ENCODE results near the gene SLC9A2.

SLC9A2 gene

GRCh38 chr2:102618452-102619413 lies 620 bp upstream of the SLC9A2 start:
- no peak for DNase-seq (ENCODE audit: low spot score)
- no peak for FAIRE-seq

GRCh38 chr2:102620332-102620731 lies 979 bp downstream of the SLC9A2 start:
- DNase-seq (ENCODE audit: low spot score): no peak
- FAIRE-seq: no peak

- FAIRE-seq: no peak
These were observed 2.3 kb downstream of the SLC9A2 start for GRCh38 chr2:102621630-102622029.

GRCh38 chr2:102622646-102623045 lies 3.3 kb downstream of the SLC9A2 start:
- DNase-seq (ENCODE audit: low spot score) (no peak), FAIRE-seq (no peak)

More at GRCh38 chr2:102621630-102622029, 2.3 kb downstream of the SLC9A2 start:
- DNase-seq (ENCODE audit: low spot score): no peak

GRCh38 chr2:102630458-102630857 lies 11.1 kb downstream of the SLC9A2 start:
- no peak for FAIRE-seq
- no peak for DNase-seq (ENCODE audit: low spot score)

GRCh38 chr2:102632380-102633175 lies 13.2 kb downstream of the SLC9A2 start:
- FAIRE-seq: no peak
- DNase-seq (ENCODE audit: low spot score): no peak

GRCh38 chr2:102634831-102635241 lies 15.5 kb downstream of the SLC9A2 start:
- FAIRE-seq (no peak), DNase-seq (ENCODE audit: low spot score) (no peak)

- no peak for FAIRE-seq
- no peak for DNase-seq (ENCODE audit: low spot score)
These were observed 16.0 kb downstream of the SLC9A2 start for GRCh38 chr2:102635317-102635716.

GRCh38 chr2:102636283-102636907 lies 17.0 kb downstream of the SLC9A2 start:
- FAIRE-seq: no peak
- DNase-seq (ENCODE audit: low spot score): no peak

GRCh38 chr2:102637358-102637757 lies 18.0 kb downstream of the SLC9A2 start:
- DNase-seq (ENCODE audit: low spot score) (no peak), FAIRE-seq (no peak)

- no peak for DNase-seq (ENCODE audit: low spot score)
- no peak for FAIRE-seq
These were observed 20.1 kb downstream of the SLC9A2 start for GRCh38 chr2:102639429-102639828.

- no peak for DNase-seq (ENCODE audit: low spot score)
- no peak for FAIRE-seq
These were observed 32.8 kb downstream of the SLC9A2 start for GRCh38 chr2:102652126-102652525.

GRCh38 chr2:102657770-102658169 lies 38.4 kb downstream of the SLC9A2 start:
- no peak for FAIRE-seq
- no peak for DNase-seq (ENCODE audit: low spot score)

- no peak for FAIRE-seq
- DNase-seq (ENCODE audit: low spot score): no peak
These were observed 40.7 kb downstream of the SLC9A2 start for GRCh38 chr2:102660070-102660469.

- no peak for FAIRE-seq
- no peak for DNase-seq (ENCODE audit: low spot score)
These were observed 41.2 kb downstream of the SLC9A2 start for GRCh38 chr2:102660574-102660973.

- FAIRE-seq: no peak
- DNase-seq (ENCODE audit: low spot score): no peak
These were observed 42.5 kb downstream of the SLC9A2 start for GRCh38 chr2:102661846-102662245.

- no peak for DNase-seq (ENCODE audit: low spot score)
- no peak for FAIRE-seq
These were observed 43.5 kb downstream of the SLC9A2 start for GRCh38 chr2:102662833-102663232.

- no peak for FAIRE-seq
- DNase-seq (ENCODE audit: low spot score): no peak
These were observed 44.0 kb downstream of the SLC9A2 start for GRCh38 chr2:102663381-102663780.

- DNase-seq (ENCODE audit: low spot score): peak; percentile 67
- FAIRE-seq: no peak
These were observed 45.1 kb downstream of the SLC9A2 start for GRCh38 chr2:102664471-102664909.

- FAIRE-seq (no peak), DNase-seq (ENCODE audit: low spot score) (no peak)
These were observed 47.7 kb downstream of the SLC9A2 start for GRCh38 chr2:102667072-102667471.

- no peak for FAIRE-seq
- no peak for DNase-seq (ENCODE audit: low spot score)
These were observed 48.8 kb downstream of the SLC9A2 start for GRCh38 chr2:102668171-102668570.

- no peak for DNase-seq (ENCODE audit: low spot score)
- no peak for FAIRE-seq
These were observed 50.0 kb downstream of the SLC9A2 start for GRCh38 chr2:102669401-102669800.

Data from RCC 7860 (cell line).